IMR-90 (cell line): ENCODE data around the gene UTP4. TPM values are rescaled to one million over a fixed set of nuclear protein-coding genes. Genes with fewer than 3 reads are reported as not detected.

Experiments
- ATAC-seq: fragments of 200-7000 bp; cut with Tn5 transposase; 2 replicates; pipeline ENCODE4 v1.9.1; 2020; ENCODE audit warnings: low read depth, mild to moderate bottlenecking, moderate library complexity
- BruUV-seq: library from RNA; stranded (reverse); fragments of 400-500 nt; replicated peaks from 2 replicates; lab custom pipeline; 2021; lab: Mats Ljungman, UMichigan
- CTCF ChIA-PET: fragments of 300-600 bp; formaldehyde crosslinking; extraction: SDS; loops from one replicate; lab custom pipeline; 2021; ENCODE audit warnings: antibody characterized with exemption; lab: Yijun Ruan, JAX
- POLR2A ChIA-PET: fragments of 300-600 bp; sonication (Branson Sonifier 250); formaldehyde crosslinking; loops from one replicate; lab custom pipeline; 2022; ENCODE audit warnings: antibody characterized with exemption; ENCODE audit not compliant: unreplicated experiment; lab: Charles Lee
- DNase-seq: peaks from one replicate; pipeline ENCODE4 v3.0.0; 2013
- H2AFZ ChIP-seq: replicated peaks from 2 replicates; pipeline ENCODE3; 2013; ENCODE audit warnings: low read length, mild to moderate bottlenecking; ENCODE audit not compliant: poor library complexity
- H2AK5ac ChIP-seq: 2 replicates; pipeline ENCODE4 v1.6.1; 2013; ENCODE audit warnings: low read depth, low read length, inconsistent platforms
- H2AK9ac ChIP-seq: replicated peaks from 2 replicates; pipeline ENCODE3; 2013; ENCODE audit warnings: mild to moderate bottlenecking, low read depth, low read length, moderate library complexity; ENCODE audit not compliant: poor library complexity
- H2BK120ac ChIP-seq: 2 replicates; pipeline ENCODE4 v1.6.1; 2013; ENCODE audit warnings: low read depth, low read length, inconsistent platforms
- H2BK15ac ChIP-seq: 3 replicates; pipeline ENCODE4 v1.6.1; 2013; ENCODE audit warnings: low read depth, low read length, inconsistent platforms
- H2BK20ac ChIP-seq: 2 replicates; pipeline ENCODE4 v1.6.1; 2013; ENCODE audit warnings: low read depth, mild to moderate bottlenecking, inconsistent platforms, low read length, moderate library complexity
- H2BK5ac ChIP-seq: 2 replicates; pipeline ENCODE4 v1.6.1; 2013; ENCODE audit warnings: mild to moderate bottlenecking, low read depth, low read length, inconsistent platforms; ENCODE audit not compliant: poor library complexity, severe bottlenecking
- H3K14ac ChIP-seq: replicated peaks from 2 replicates; pipeline ENCODE4 v1.6.1; 2013; ENCODE audit warnings: low read depth, low read length, inconsistent platforms
- H3K18ac ChIP-seq: 2 replicates; pipeline ENCODE4 v1.6.1; 2013; ENCODE audit warnings: low read depth, low read length, control low read depth
- H3K23ac ChIP-seq: 2 replicates; pipeline ENCODE4 v1.6.1; 2013; ENCODE audit warnings: low read depth, low read length, inconsistent platforms
- H3K27ac ChIP-seq: 2 replicates; pipeline ENCODE4 v1.5.1; 2013; ENCODE audit warnings: mild to moderate bottlenecking, control low read depth, low read length; ENCODE audit not compliant: insufficient read depth
- H3K27me3 ChIP-seq: 2 replicates; pipeline ENCODE4 v1.6.1; 2013; ENCODE audit warnings: low read length; ENCODE audit not compliant: control insufficient read depth, insufficient read depth
- H3K36me3 ChIP-seq: 2 replicates; pipeline ENCODE4 v1.6.1; 2013; ENCODE audit warnings: low read length, mixed read lengths; ENCODE audit not compliant: control insufficient read depth, insufficient read depth
- H3K4ac ChIP-seq: 2 replicates; pipeline ENCODE4 v1.6.1; 2013; ENCODE audit warnings: low read depth, low read length, inconsistent platforms
- H3K4me1 ChIP-seq: 2 replicates; pipeline ENCODE4 v1.6.1; 2013; ENCODE audit warnings: low read length, mixed read lengths; ENCODE audit not compliant: control insufficient read depth, insufficient read depth
- H3K4me2 ChIP-seq: 2 replicates; pipeline ENCODE4 v1.6.1; 2013; ENCODE audit warnings: low read depth, mild to moderate bottlenecking, control low read depth, low read length, moderate library complexity
- H3K4me3 ChIP-seq: 2 replicates; pipeline ENCODE4 v1.5.1; 2013; ENCODE audit warnings: low read depth, mild to moderate bottlenecking, control low read depth, low read length, moderate library complexity; ENCODE audit not compliant: insufficient read depth
- H3K56ac ChIP-seq: 2 replicates; pipeline ENCODE4 v1.6.1; 2013; ENCODE audit warnings: low read length, inconsistent platforms; ENCODE audit not compliant: insufficient read depth; ENCODE audit errors: extremely low read depth
- H3K79me1 ChIP-seq, 2 experiments: 2 replicates each; pipeline ENCODE4 v1.6.1; 2013; ENCODE audit warnings: low read length in 2 of 2, inconsistent platforms in 1 of 2, low read depth in 1 of 2
- H3K9ac ChIP-seq: 2 replicates; pipeline ENCODE4 v1.6.1; 2013; ENCODE audit warnings: low read depth, low read length, control low read depth
- H3K9me1 ChIP-seq: 2 replicates; pipeline ENCODE4 v1.6.1; 2013; ENCODE audit warnings: low read length, inconsistent platforms; ENCODE audit not compliant: insufficient read depth
- H3K9me3 ChIP-seq: 2 replicates; pipeline ENCODE4 v1.6.1; 2013; ENCODE audit warnings: low read length; ENCODE audit not compliant: control insufficient read depth, insufficient read depth
- H4K20me1 ChIP-seq: 2 replicates; pipeline ENCODE4 v1.6.1; 2013; ENCODE audit warnings: low read length, inconsistent platforms; ENCODE audit not compliant: insufficient read depth
- H4K5ac ChIP-seq: 2 replicates; pipeline ENCODE4 v1.6.1; 2013; ENCODE audit warnings: mild to moderate bottlenecking, low read depth, low read length, control low read depth
- H4K8ac ChIP-seq, 2 experiments: 2 replicates each; pipeline ENCODE4 v1.6.1; 2013; ENCODE audit warnings: low read depth in 2 of 2, low read length in 2 of 2, control low read depth in 1 of 2, inconsistent platforms in 1 of 2
- H4K91ac ChIP-seq: 2 replicates; pipeline ENCODE4 v1.6.1; 2013; ENCODE audit warnings: low read depth, low read length, inconsistent platforms; ENCODE audit not compliant: insufficient read depth
- BHLHE40 ChIP-seq: fragments of 150-350 bp; IDR thresholded peaks from 2 replicates; pipeline ENCODE4 v1.6.1; 2016; ENCODE audit warnings: mild to moderate bottlenecking, low read depth, low read length
- CEBPB ChIP-seq: IDR thresholded peaks from 2 replicates; pipeline ENCODE4 v1.6.1; 2012; ENCODE audit warnings: low read depth, low read length, improper control_type of control experiment
- CHD1 ChIP-seq: IDR thresholded peaks from 2 replicates; pipeline ENCODE4 v1.6.1; 2012; ENCODE audit warnings: low read depth, low read length, improper control_type of control experiment
- FOS ChIP-seq: fragments of 150-350 bp; IDR thresholded peaks from 2 replicates; pipeline ENCODE4 v1.6.1; 2016; ENCODE audit warnings: low read depth, low read length
- MAFK ChIP-seq: IDR thresholded peaks from 2 replicates; pipeline ENCODE4 v1.6.1; 2012; ENCODE audit warnings: low read depth, low read length, improper control_type of control experiment
- MAZ ChIP-seq: IDR thresholded peaks from 2 replicates; pipeline ENCODE4 v1.6.1; 2012; ENCODE audit warnings: low read depth, mild to moderate bottlenecking, low read length, improper control_type of control experiment, moderate library complexity, borderline replicate concordance
- NFE2L2 ChIP-seq: fragments of 150-350 bp; IDR thresholded peaks from 2 replicates; pipeline ENCODE4 v1.6.1; 2016; ENCODE audit warnings: low read depth, mild to moderate bottlenecking, low read length
- POLR2A ChIP-seq: IDR thresholded peaks from 2 replicates; pipeline ENCODE4 v1.6.1; 2012; ENCODE audit warnings: mild to moderate bottlenecking, low read depth, low read length
- SMC3 ChIP-seq: fragments of 150-350 bp; IDR thresholded peaks from 2 replicates; pipeline ENCODE4 v1.6.1; 2016; ENCODE audit warnings: low read depth, mild to moderate bottlenecking, antibody characterized with exemption, low read length, moderate library complexity
- USF2 ChIP-seq: fragments of 150-350 bp; IDR thresholded peaks from 2 replicates; pipeline ENCODE4 v1.6.1; 2017; ENCODE audit warnings: mild to moderate bottlenecking, antibody characterized with exemption, low read length, low read depth
- WGBS, 2 experiments: methylation state at CpG; one replicate each; pipeline versions ENCODE4 v1.1.5 to v1.1.7; 2013; ENCODE audit warnings: missing lambda C conversion rate in 2 of 2; ENCODE audit not compliant: insufficient read length in 1 of 2; ENCODE audit errors: extremely low coverage in 2 of 2; 5-methylcytosine and 5-hydroxymethylcytosine counted together
- dilution Hi-C: fragments of 300-500 bp; cut with HindIII; formaldehyde crosslinking; loops from one replicate; pipeline ENCODE4 v1.14.3; 2018; ENCODE audit warnings: low sequenced_read_pairs; ENCODE audit not compliant: unreplicated experiment
- in situ Hi-C: fragments of 300-500 bp; cut with MboI; formaldehyde crosslinking; loops from 3 replicates; pipeline ENCODE4 v1.14.3; 2019; ENCODE audit warnings: low sequenced_read_pairs, inconsistent platforms, mixed read lengths
- intact Hi-C: fragments of 100-400 bp; cut with micrococcal nuclease; formaldehyde crosslinking; loops from 2 replicates; pipeline ENCODE4 v1.10.0; 2022
- polyA plus RNA-seq, 3 experiments: library from polyadenylated mRNA; depleted of rRNA; stranded (reverse); fragments of >200 nt; gene quantifications; 2 replicates each; pipeline ENCODE4 v1.2.3, GENCODE V29; 2012; ENCODE audit warnings: low replicate concordance in 1 of 3
- total RNA-seq: library from RNA; depleted of rRNA; stranded (reverse); fragments of >200 nt; gene quantifications from 2 replicates; pipeline ENCODE4 v1.2.3, GENCODE V29; 2012

Gene UTP4
- total and polyA plus RNA-seq, 2 of the 4 experiments (the other 2 are of a cell fraction), result 32.1 to 61.8 TPM

- no peak for DNase-seq
- H4K8ac ChIP-seq, result no peak overlapping the region
- in situ Hi-C loops (no loop called here), intact Hi-C loops (no loop called here), dilution Hi-C loops (no loop called here)
- ChIA-PET POLR2A (no interaction called here), CTCF (interaction anchor here (0.7 kb wide), 2 partner anchors 19 to 141 kb away, joined by 3 read pairs; no protein-coding TSS in a partner anchor)
- no peak overlapping the region for H2AK9ac ChIP-seq
- H2AFZ ChIP-seq, result no peak overlapping the region
- H3K9me3 ChIP-seq, result no peaks in the 10 kb centered on the region
- BruUV-seq, result no TSS peak
- ATAC-seq, result no peak
- no peak overlapping the region for H3K9ac ChIP-seq
- H3K4ac ChIP-seq, result no peak overlapping the region
- no peak overlapping the region for H4K5ac ChIP-seq
- peaks cover 16% of the 10 kb centered on the region for H3K4me1 ChIP-seq
- no peak overlapping the region for H2BK120ac ChIP-seq
- H3K4me2 ChIP-seq, result no peak overlapping the region
- no peak overlapping the region for H4K91ac ChIP-seq
- H3K27me3 ChIP-seq, result no peaks in the 10 kb centered on the region
- WGBS, 2 experiments, result no CpG with 5 or more reads among the region's 4 CpGs
- H4K20me1 ChIP-seq, result peaks cover 13% of the 10 kb centered on the region
- peaks cover 26% of the 10 kb centered on the region for H3K36me3 ChIP-seq
- no peak overlapping the region for H3K14ac ChIP-seq
- TF ChIP-seq FOS, result no peak
- TF ChIP-seq BHLHE40, result no peak
- TF ChIP-seq MAFK, result no peak
- TF ChIP-seq CEBPB, result no peak
- no peak for TF ChIP-seq POLR2A
- no peak for TF ChIP-seq SMC3
- TF ChIP-seq CHD1, result no peak
- TF ChIP-seq NFE2L2, result no peak
- no peak for TF ChIP-seq MAZ
- TF ChIP-seq USF2, result no peak
- no peak overlapping the region for H3K23ac ChIP-seq
- no peak overlapping the region for H3K27ac ChIP-seq
- H2BK20ac ChIP-seq, result no peak overlapping the region
- no peak overlapping the region for H2BK5ac ChIP-seq
- peaks cover 0 to 42% of the 10 kb centered on the region in 2 experiments; a peak in 3 of 4 replicates for H3K79me1 ChIP-seq
- H3K18ac ChIP-seq, result no peak overlapping the region
- no peak overlapping the region for H3K4me3 ChIP-seq
- no peak overlapping the region for H3K56ac ChIP-seq
- peaks cover 8% of the 10 kb centered on the region; the same call in 1 of the 2 replicates for H3K9me1 ChIP-seq
- no peak overlapping the region for H2BK15ac ChIP-seq
- no peak overlapping the region for H2AK5ac ChIP-seq
Measured at GRCh38 chr16:69169051-69169450, 36.6 kb downstream of the UTP4 start.
